K562 (cell line): Measurements from ENCODE around the gene CDKN2B. TPM values are rescaled to one million over a fixed set of nuclear protein-coding genes. Genes with fewer than 3 reads are reported as not detected.

ENCODE experiments used
- HNRNPK ChIP-seq: fragments of 200-400 bp; formaldehyde crosslinking; IDR thresholded peaks from one replicate; pipeline ENCODE4 v1.6.1; 2018; ENCODE audit warnings: mild to moderate bottlenecking, low read depth, low read length; ENCODE audit not compliant: poor library complexity, severe bottlenecking
- MNT ChIP-seq, 2 experiments: fragments of 450-650 bp; conservative IDR thresholded peaks; 2 replicates each; pipeline ENCODE4 v1.6.1; 2017; ENCODE audit warnings: mild to moderate bottlenecking in 2 of 2, moderate library complexity in 2 of 2
- ZBTB1 ChIP-seq: sonication (generic); formaldehyde crosslinking; IDR thresholded peaks from 2 replicates; pipeline ENCODE4 v1.8.1; 2023; ENCODE audit warnings: missing genetic modification reagents, low read depth, mild to moderate bottlenecking, borderline replicate concordance
- ZBTB11 ChIP-seq, 3 experiments: fragments of 200-800 bp in 1 of 3; fragments of 250-450 bp in 1 of 3; fragments of 450-650 bp in 1 of 3; sonication (Bioruptor Pico) in 1 of 3; sonication (Bioruptor generic) in 1 of 3; formaldehyde crosslinking in 1 of 3; IDR thresholded peaks; 2 replicates each; pipeline versions ENCODE4 v1.6.1 to v1.8.0; 2016 to 2022; ENCODE audit warnings: mild to moderate bottlenecking in 2 of 3, missing genetic modification characterization in 2 of 3, missing compliant biosample characterization in 1 of 3, moderate library complexity in 1 of 3
- ZNF511 ChIP-seq: sonication (generic); formaldehyde crosslinking; IDR thresholded peaks from 2 replicates; pipeline ENCODE4 v1.8.0; 2022; ENCODE audit warnings: mild to moderate bottlenecking, missing genetic modification reagents
- polyA plus RNA-seq, 8 experiments: library from polyadenylated mRNA; depleted of rRNA in 4 of 8; stranded (reverse) in 5 of 8; unstranded in 3 of 8; fragments of >200 nt; fragmentation: Nextera tagmentation in 2 of 8; fragmentation: Illumina TruSeq in 1 of 8; extraction: Ambion mirVana in 2 of 8; extraction: Trizol in 1 of 8; gene quantifications; 2 replicates each; pipeline versions ENCODE4 v1.2.1 to v1.2.3, GENCODE V29; 2011 to 2014; ENCODE audit warnings: inconsistent platforms in 1 of 8, missing spikeins in 1 of 8
- total RNA-seq, 7 experiments: library from RNA; depleted of rRNA in 6 of 7; stranded (reverse); fragments of >200 nt in 6 of 7; fragmentation: Illumina TruSeq in 2 of 7; extraction: Trizol in 2 of 7; gene quantifications; 2 replicates each; pipeline versions ENCODE4 v1.2.1 to v1.2.3, GENCODE V29; 2011 to 2021; ENCODE audit warnings: low replicate concordance in 1 of 7

CDKN2B gene
- total and polyA plus RNA-seq, 9 of the 15 experiments (the other 6 are each of a cell fraction or from before 2014, with no cell fraction given): not detected

- TF ChIP-seq ZBTB11 (CRISPR knock-in tag; IDR thresholded peaks at IDR 0.05): no peak
- no peak for TF ChIP-seq MNT (conservative IDR thresholded peaks at IDR 0.05)
- TF ChIP-seq ZBTB1 (CRISPR knock-in tag): no peak
- TF ChIP-seq ZNF511 (CRISPR knock-in tag): no peak
- TF ChIP-seq HNRNPK: no peak
- TF ChIP-seq, all 486 proteins: peak for 0
These were observed 382 bp upstream of the CDKN2B start (continued) for GRCh38 chr9:22009506-22009867.
